ENCODE results near the gene FAM13B.

The FAM13B gene

DNA sequence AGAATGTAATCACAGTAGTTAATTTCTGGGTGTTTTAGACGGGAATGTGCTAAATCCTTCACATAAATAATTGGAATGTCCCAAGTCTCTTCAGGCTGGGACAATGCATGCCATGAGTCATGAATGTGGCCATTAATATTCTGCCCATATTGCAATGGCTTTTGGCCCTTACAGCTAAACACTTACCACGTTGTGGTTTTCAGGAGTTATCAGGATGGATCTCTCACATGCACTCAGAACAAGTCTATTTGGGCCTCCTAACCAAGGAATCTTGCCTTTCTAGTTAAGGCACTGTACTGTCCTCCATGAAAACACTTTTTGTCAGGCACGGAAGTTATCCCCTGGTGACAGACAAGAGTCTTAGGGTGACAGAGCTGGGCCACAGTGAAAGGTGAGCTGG, 110.9 kb downstream of the FAM13B start:
- no peak for DNase-seq (ENCODE audit: low read depth in 1 of 2, low spot score in 1 of 2)
- no peak for TF ChIP-seq SPI1 (IDR thresholded peaks at IDR 0.05; ENCODE audit: borderline replicate concordance, low read depth)
- TF ChIP-seq, protein P1, sequence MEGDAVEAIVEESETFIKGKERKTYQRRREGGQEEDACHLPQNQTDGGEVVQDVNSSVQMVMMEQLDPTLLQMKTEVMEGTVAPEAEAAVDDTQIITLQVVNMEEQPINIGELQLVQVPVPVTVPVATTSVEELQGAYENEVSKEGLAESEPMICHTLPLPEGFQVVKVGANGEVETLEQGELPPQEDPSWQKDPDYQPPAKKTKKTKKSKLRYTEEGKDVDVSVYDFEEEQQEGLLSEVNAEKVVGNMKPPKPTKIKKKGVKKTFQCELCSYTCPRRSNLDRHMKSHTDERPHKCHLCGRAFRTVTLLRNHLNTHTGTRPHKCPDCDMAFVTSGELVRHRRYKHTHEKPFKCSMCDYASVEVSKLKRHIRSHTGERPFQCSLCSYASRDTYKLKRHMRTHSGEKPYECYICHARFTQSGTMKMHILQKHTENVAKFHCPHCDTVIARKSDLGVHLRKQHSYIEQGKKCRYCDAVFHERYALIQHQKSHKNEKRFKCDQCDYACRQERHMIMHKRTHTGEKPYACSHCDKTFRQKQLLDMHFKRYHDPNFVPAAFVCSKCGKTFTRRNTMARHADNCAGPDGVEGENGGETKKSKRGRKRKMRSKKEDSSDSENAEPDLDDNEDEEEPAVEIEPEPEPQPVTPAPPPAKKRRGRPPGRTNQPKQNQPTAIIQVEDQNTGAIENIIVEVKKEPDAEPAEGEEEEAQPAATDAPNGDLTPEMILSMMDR (IDR thresholded peaks at IDR 0.05; ENCODE audit: insufficient read depth, low read length): no peak
- TF ChIP-seq, protein P2, sequence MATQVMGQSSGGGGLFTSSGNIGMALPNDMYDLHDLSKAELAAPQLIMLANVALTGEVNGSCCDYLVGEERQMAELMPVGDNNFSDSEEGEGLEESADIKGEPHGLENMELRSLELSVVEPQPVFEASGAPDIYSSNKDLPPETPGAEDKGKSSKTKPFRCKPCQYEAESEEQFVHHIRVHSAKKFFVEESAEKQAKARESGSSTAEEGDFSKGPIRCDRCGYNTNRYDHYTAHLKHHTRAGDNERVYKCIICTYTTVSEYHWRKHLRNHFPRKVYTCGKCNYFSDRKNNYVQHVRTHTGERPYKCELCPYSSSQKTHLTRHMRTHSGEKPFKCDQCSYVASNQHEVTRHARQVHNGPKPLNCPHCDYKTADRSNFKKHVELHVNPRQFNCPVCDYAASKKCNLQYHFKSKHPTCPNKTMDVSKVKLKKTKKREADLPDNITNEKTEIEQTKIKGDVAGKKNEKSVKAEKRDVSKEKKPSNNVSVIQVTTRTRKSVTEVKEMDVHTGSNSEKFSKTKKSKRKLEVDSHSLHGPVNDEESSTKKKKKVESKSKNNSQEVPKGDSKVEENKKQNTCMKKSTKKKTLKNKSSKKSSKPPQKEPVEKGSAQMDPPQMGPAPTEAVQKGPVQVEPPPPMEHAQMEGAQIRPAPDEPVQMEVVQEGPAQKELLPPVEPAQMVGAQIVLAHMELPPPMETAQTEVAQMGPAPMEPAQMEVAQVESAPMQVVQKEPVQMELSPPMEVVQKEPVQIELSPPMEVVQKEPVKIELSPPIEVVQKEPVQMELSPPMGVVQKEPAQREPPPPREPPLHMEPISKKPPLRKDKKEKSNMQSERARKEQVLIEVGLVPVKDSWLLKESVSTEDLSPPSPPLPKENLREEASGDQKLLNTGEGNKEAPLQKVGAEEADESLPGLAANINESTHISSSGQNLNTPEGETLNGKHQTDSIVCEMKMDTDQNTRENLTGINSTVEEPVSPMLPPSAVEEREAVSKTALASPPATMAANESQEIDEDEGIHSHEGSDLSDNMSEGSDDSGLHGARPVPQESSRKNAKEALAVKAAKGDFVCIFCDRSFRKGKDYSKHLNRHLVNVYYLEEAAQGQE (IDR thresholded peaks at IDR 0.05; ENCODE audit: insufficient replicate concordance, low read depth): no peak
- no peak for TF ChIP-seq POLR2AphosphoS5 (IDR thresholded peaks at IDR 0.05; ENCODE audit: low read depth)
- no peak for TF ChIP-seq GABPA (IDR thresholded peaks at IDR 0.05; ENCODE audit: low read depth)
- Histone ChIP-seq H3K4me3 (replicated peaks; ENCODE audit: insufficient read depth, low read length) (no peak overlapping the region), H3K27me3 (ENCODE audit: insufficient read depth, poor library complexity, severe bottlenecking) (no peaks in the 10 kb centered on the region), H3K27ac (replicated peaks) (no peak overlapping the region)

DNA sequence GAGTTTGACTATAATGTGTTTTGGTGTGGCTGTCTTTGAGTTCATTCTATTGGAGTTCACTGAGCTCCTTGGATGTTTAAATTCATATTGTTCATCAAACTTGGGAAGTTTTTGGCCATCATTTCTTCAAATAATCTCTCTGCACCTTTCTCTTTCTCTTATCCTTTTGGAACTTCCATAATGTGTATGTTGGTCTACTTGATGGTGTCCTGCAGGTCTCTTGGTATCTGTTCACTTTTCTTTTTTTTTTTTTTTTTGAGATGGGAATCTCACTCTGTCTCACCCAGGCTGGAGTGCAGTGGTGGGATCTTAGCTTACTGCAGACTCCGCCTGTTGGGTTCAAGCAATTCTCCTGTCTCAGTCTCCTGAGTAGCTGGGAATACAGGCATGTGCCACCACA, 116.0 kb downstream of the FAM13B start:
- Histone ChIP-seq H3K27me3 (ENCODE audit: insufficient read depth, poor library complexity, severe bottlenecking) (no peaks in the 10 kb centered on the region), H3K27ac (replicated peaks) (no peak overlapping the region), H3K4me3 (replicated peaks; ENCODE audit: insufficient read depth, low read length) (no peak overlapping the region)
- DNase-seq (ENCODE audit: low read depth in 1 of 2, low spot score in 1 of 2): no peak
- TF ChIP-seq, protein P1 (IDR thresholded peaks at IDR 0.05; ENCODE audit: insufficient read depth, low read length): no peak
- TF ChIP-seq SPI1 (IDR thresholded peaks at IDR 0.05; ENCODE audit: borderline replicate concordance, low read depth): no peak
- no peak for TF ChIP-seq POLR2AphosphoS5 (IDR thresholded peaks at IDR 0.05; ENCODE audit: low read depth)

DNA sequence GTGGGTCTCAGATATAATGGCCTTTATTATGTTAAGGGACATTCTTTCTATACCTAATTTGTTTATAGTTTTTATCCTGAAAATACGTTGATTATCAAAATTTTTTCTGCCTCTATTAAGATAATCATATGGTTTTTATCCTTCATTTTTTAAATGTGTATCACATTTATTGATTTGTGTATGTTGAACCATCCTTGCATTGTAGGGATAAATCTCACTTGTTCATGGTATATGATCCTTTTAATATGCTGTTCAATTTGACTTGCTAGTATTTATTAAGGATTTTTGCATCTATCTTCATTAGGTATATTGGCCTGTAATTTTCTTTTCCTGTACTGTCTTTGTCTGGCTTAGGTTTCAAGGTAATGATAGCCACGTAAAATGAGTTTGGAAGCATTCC, 118.1 kb downstream of the FAM13B start:
- Histone ChIP-seq H3K27ac (replicated peaks) (no peak overlapping the region), H3K27me3 (ENCODE audit: insufficient read depth, poor library complexity, severe bottlenecking) (no peaks in the 10 kb centered on the region), H3K4me3 (replicated peaks; ENCODE audit: insufficient read depth, low read length) (no peak overlapping the region)
- TF ChIP-seq POLR2AphosphoS5 (IDR thresholded peaks at IDR 0.05; ENCODE audit: low read depth): no peak
- TF ChIP-seq, protein P1 (IDR thresholded peaks at IDR 0.05; ENCODE audit: insufficient read depth, low read length): no peak
- no peak for TF ChIP-seq GABPA (IDR thresholded peaks at IDR 0.05; ENCODE audit: low read depth)
- TF ChIP-seq, protein P2 (IDR thresholded peaks at IDR 0.05; ENCODE audit: insufficient replicate concordance, low read depth): no peak
- no peak for TF ChIP-seq SPI1 (IDR thresholded peaks at IDR 0.05; ENCODE audit: borderline replicate concordance, low read depth)
- no peak for DNase-seq (ENCODE audit: low read depth in 1 of 2, low spot score in 1 of 2)

GRCh38 chr5:137902408-137903133, 130.3 kb downstream of the FAM13B start:
- no peak for TF ChIP-seq GABPA (IDR thresholded peaks at IDR 0.05; ENCODE audit: low read depth)
- TF ChIP-seq POLR2AphosphoS5 (IDR thresholded peaks at IDR 0.05; ENCODE audit: low read depth): no peak
- TF ChIP-seq SPI1 (IDR thresholded peaks at IDR 0.05; ENCODE audit: borderline replicate concordance, low read depth): no peak
- TF ChIP-seq, protein P1 (IDR thresholded peaks at IDR 0.05; ENCODE audit: insufficient read depth, low read length): no peak
- TF ChIP-seq, protein P2 (IDR thresholded peaks at IDR 0.05; ENCODE audit: insufficient replicate concordance, low read depth): no peak
- no peak for DNase-seq (ENCODE audit: low read depth in 1 of 2, low spot score in 1 of 2)
- Histone ChIP-seq H3K27ac (replicated peaks) (no peak overlapping the region), H3K27me3 (ENCODE audit: insufficient read depth, poor library complexity, severe bottlenecking) (no peaks in the 10 kb centered on the region), H3K4me3 (replicated peaks; ENCODE audit: insufficient read depth, low read length) (no peak overlapping the region)
